GM21381 (cell line): ENCODE results near the gene GABRB1.

ENCODE experiments used
- ATAC-seq: cut with Tn5 transposase; IDR thresholded peaks from one replicate; pipeline ENCODE4 v1.9.1; 2021; ENCODE audit warnings: mild to moderate bottlenecking, moderate library complexity; ENCODE audit not compliant: unreplicated experiment

GABRB1 gene

DNA sequence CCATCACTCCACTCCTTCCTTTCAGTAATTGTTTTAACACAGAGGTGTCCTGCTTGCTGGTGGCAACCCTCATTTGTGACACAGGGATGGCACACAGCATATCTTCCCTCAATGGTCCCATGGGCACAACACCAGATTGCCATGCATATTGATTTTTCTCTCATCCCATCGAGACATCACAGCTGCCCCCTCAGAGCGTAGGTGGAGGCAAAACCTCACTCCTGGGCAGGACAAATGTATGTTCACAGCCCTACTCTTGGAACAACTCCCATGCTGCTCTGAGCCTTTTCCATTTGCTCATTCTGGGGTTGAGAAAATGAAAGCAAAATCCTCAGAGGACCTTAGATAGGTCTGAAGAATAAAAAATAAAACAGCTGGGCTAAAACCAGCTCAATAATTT lies 172.2 kb downstream of the GABRB1 start:
- ATAC-seq, result no peak

DNA sequence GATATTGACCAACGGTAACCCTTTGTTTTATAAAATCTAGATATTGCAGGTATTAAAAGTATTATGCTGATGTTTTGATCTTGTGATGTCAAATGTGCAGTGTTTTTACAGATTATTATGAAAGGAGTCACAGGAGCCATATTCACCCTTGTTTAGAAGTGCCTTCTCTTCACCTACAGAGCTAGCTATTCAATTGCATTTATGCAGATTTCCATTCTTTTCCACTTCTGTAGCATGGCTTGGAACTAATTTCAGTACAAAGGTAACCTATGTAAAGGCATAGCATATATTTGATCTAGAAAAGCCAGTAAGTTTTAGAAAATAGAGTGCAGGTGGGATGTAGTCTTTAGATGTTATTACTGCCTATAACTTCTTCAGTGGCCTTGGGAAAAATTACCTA lies 176.2 kb downstream of the GABRB1 start:
- ATAC-seq, result no peak

DNA sequence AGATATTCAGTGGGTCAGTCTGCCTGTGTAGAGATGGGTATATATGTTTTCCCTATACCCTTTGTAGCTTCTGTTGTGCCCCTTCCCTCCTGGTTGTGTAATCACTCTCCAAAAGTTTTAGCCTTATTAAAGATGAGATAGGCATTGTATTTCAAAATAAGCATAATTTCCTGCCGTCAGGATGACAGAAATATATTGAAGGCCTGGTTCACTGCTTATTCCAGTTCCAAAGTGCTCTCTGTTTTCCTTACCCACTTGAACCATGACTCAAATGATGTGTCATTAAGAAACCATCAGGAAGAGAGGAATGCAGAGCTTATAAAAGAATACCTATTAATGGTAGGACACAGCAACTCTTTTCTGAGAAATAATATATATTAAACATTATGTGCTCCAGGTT lies 178.5 kb downstream of the GABRB1 start:
- ATAC-seq, result no peak

DNA sequence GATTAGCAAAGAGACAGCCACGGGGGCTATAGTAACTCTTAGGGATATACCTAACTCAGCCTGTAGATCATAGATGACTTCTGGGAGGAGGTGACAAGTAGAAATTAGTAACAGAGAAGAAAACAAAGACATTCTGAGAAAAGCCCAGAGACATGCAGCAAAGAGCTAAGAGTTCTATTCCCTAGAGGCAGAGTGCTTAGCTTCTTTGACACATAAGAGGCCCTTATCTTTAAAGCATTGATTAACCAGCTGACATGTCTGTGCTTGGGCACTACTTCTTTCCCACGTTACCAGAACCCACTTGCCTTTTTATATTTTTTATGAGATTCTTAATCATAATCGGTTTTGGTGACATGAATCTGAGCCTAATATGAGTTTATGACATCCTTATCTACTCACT lies 179.5 kb downstream of the GABRB1 start:
- no peak for ATAC-seq

DNA sequence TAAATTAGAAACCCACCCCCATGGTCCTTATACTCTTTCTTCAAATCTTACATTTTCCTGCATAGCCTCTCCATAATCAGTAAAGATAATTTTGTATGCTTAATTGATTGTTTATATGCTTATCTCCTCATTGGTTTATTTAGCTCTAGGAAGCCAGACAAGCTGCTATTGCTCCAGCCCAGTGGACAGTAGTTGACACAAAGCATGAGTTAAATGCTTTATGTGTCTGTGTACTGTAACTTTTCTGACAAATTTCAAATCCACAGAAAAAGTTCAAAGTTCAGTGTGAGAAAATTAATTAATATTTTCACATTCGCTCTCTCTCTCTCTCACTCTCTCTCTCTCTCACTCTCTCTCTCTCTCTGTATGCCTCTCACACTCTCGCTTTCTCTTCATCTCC lies 181.7 kb downstream of the GABRB1 start:
- ATAC-seq, result no peak

DNA sequence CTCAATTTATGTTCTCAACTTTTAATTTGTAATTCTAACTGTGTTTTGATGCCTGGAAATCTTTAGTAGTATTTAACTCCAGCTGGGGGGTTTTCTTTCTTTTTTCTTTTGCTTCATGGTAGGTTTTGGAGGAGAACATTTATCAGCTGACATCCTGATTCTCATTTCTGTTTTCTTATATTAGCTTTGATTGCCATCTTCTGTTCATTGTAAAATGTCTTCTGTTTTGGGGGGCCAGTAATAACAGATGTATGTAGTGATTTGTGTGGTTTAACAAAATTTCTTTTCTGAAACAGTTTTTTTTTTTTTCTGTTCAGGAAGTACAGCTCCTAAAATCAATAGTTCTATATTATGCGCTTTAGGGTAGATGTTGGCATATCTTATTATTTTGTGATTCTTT lies 182.2 kb downstream of the GABRB1 start:
- ATAC-seq, result no peak

DNA sequence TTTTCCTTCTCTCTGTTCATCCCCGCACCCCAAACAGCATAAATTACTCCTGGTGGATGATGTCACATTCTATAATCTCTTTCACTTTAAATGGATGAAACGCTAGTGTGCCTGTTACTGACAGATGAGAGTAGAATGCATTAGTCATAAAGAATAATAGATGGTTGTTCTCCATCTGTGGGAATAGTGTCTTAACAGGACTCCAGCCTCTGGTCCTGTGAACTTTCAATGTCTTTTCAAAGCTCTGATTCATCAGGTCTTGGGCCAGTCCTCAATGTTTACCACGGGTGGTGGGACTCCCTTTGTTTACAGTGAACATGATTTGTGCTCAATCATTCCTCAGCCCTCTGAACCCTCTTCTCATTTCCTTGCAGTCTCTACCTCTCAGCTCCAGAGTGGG lies 182.6 kb downstream of the GABRB1 start:
- no peak for ATAC-seq

DNA sequence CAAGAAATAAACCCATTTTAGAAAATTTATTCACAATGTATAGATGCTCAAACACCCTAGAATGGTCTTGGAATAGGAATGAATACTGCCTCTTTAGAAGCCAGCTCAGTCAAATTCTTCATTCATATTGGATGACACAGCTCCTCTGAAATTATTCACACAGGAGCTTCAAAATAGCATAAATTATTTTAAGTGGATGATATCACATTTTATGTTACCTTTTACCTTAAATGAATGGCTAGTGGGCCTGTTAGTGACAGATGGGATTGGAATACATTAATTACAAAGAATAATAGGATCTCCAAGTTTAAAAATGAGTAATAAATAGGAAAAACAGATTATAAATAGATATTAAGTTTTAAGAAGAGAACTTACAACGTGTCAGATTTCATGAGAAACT lies 184.4 kb downstream of the GABRB1 start:
- no peak for ATAC-seq

DNA sequence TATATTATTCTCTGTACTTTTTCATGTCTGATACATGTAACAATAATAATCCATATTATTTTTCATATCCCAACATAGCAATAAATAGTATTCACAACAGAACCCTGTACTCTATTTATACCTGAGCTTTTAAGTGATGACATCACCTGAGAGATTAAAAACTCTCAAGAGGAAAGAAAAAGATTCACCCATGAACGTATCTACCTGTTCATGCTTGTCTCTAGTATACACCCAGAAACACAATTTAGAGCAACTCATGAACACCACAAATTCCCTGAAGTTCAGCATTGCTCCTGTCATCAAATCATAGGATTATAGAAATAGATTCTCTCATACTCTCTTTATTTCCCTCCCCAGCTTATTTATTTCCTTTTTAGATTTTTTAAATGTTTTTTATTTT lies 185.9 kb downstream of the GABRB1 start:
- no peak for ATAC-seq

DNA sequence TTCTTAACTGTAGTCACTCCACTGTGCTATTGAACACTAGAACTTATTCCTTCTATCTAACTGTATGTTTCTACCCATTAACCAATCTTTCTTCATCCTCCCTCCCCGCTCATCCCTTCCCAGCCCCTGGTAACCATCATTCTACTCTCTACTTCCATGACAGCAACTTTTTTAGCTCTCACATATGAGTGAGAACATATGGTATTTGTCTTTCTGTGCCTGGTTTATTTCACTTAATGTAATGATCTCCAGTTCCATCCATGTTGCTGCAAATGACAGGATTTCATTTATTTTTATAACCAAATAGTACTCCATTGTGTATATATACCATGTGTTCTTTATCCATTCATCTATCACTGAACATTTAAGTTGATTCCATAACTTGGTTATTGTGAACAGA lies 186.5 kb downstream of the GABRB1 start:
- no peak for ATAC-seq

DNA sequence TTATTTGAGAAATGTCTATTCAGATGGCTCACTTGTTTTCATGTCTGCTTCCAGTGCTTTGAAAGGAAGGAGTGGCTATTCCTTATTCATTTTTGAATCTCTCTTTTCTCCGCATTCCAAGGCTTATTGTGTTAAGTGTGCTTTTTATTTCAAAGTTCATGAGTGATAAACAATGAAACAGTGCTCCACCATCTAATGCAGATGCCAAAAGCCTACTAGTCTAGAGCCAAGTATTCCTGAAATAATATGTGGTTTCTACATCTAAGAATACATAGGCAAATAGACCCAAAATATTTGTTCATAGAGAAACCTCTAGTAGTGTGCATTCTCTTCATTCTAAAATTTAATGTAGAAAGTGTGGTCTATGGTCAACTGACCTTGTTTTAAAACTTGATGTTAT lies 187.3 kb downstream of the GABRB1 start:
- no peak for ATAC-seq

DNA sequence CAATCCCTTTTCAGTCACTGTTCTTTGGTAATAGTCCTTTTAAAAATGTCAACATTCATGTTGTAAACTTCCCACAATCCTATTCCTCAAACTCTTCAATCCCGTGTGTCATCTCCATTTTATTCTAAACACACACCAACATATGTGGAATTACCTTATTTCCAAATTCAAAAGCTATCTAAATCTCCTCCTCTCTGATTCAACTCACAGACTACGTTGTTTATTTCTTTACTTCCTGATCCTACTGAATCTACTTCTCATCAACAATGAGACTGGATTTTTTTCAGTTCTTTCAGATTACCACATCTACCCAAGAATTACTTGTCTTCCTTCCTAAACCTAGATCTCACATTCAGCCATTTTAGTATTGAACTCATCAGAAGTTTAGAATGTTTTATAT lies 188.2 kb downstream of the GABRB1 start:
- ATAC-seq, result no peak

DNA sequence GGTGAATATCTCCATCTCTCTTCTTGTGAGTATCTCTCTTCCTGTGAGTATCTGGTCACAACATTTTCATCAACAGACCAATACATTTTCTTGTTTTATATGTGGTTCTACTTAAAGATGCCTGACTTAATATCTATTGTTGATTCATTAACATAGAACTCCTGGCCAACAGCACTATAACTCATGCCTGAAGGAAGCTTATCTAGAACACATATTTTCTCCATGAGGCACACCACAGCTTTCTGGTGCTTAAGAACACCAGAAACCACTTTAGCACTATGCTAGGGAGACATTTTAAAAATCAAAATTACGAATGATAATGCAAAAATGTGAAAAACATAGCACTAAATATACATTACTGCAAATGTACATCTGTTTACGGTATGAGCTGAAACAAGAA lies 190.4 kb downstream of the GABRB1 start:
- no peak for ATAC-seq

DNA sequence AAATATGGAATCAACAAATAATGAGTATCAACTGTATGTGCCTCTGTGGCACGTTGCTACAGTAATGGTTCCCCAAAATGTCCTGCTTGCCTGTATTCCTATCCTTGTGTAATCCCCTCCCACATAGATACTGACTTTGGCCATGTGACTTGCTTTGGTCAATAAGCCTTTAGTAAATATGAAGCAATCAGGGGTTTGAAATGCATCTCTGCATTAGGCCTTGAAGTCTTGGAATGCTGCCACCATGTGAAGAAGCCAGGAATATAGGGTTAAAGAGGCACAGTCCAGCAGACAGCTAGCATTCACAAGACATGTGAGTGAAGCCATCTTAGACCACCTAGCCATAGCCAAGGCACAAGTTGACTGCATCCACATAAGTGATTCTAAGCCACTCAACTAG lies 190.9 kb downstream of the GABRB1 start:
- ATAC-seq, result no peak

DNA sequence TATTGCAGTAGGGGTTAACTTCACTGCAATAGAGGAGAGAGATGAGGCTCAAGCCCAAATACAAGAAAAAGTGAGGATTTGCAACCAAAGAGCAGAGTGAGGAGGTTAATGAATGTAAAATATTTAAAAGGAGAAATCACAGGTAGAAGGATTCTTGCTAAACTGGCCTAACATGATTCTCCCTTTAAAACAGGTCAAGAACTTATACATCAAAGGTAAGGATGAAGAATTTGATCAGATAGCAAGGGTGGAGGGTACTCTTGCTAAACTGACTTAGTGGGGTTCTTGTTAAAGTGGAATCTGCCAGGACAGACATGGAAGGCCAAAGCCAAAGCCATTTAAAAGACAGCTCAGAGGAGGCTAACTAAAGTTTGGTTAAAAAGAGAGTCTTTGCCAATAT lies 193.0 kb downstream of the GABRB1 start:
- no peak for ATAC-seq

DNA sequence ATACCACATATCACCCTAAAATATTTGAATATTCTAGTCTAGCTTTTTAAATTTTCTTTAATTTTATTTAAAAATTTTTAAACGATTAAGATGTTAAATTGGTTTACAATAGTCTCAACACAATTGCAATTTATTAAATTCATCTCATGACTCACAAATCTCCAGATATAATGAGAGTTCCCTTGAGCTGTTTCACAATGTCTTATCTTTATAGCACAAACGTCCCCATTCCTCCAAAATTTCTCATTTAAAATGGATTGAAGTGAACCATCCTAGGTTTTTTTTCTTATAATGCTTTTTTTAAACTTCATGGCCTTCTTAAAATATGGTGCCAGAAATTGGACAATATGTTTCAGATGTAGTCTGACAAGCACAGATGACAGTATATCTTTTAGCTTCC lies 204.4 kb downstream of the GABRB1 start:
- no peak for ATAC-seq

DNA sequence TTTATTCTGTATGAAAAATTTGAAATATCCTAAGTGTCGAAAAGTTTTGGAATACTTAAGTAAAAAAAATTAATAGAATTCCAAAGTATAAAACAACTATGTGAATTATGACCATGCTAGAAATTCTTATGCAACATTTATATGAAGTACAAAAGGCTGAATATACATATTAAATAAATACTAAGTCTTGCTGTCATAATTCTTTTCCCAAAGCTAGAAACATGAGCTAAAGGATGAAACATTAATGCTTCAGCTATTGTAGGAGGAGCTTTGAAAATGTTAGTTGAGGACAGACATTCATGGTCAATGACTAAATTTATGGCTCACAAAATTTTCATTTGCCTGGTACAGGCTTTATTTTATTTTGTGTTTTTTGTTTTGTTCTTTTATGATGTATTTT lies 207.3 kb downstream of the GABRB1 start:
- no peak for ATAC-seq

DNA sequence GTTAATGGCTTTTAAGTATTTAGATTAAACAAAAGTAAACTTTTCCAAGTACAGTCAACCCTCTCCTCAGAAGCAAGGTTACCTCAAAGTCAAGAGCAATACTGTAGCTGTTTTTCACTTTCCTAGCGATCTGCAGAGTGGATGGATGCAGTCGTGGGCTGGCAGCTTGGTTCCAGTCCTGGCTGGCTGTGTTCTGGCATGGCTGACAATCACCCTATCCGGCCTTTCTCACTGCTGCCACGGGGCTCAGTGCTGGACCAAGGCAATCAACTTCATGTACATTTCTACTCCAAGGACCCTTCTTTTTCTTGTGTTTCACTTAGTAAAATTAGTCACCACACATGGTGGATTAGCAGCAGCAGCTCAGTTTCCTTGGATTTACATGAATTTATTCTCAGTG lies 208.3 kb downstream of the GABRB1 start:
- no peak for ATAC-seq

DNA sequence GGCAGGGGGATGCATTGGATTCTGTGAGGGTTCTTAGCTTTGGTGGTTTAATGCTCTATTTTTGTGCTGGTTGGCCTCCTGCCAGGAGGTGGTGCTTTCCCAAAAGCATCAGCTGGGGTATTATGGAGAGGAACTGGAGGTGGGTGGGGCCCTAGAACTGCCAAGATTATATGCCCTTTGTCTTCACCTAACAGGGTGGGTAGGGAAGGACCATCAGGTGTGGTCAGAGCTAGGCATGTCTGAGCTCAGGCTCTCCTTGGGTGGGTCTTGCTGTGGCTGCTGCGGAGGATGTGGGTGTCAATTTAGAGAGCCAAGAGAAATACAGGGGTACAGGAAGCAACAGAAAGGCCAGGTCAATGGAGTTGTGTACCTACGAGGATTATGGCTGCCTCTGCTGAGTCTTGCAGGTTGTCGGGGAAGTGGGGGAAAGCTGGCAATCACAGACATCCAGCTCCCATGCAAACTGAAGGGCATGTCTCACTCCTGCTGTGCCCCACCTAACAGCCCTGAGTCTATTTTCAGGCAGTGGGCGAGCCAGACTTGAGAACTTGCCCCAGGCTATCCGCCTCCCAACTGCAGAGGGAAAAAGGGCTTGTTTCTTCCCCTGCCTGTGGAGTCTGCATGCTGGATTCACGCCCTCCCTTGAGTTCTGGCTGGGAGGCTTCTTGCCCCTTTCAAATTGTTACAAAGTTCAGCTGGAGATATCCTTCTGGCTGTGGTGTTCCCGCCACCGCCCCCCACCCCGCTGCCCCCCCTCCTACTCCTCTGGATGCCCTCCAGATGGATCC lies 220.2 kb downstream of the GABRB1 start:
- no peak for ATAC-seq

DNA sequence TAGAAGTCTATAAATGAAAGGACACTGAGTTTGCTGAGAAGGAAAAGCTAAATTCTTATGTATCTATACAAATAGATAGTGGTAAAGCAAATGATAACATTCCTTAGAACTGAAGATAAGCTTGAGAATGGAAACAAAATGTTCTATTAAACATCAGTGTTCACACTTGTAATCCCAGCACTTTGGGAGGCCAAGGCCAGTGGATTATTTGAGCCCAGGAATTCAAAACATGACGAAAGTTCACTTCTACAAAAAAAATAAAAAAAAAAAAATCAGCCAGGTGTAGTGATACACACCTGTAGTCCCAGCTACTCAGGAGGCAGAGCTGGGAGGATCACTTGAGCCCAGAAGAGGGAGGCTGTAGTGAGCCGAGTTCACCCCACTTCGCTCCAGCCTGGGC lies 232.4 kb downstream of the GABRB1 start:
- ATAC-seq, result no peak

DNA sequence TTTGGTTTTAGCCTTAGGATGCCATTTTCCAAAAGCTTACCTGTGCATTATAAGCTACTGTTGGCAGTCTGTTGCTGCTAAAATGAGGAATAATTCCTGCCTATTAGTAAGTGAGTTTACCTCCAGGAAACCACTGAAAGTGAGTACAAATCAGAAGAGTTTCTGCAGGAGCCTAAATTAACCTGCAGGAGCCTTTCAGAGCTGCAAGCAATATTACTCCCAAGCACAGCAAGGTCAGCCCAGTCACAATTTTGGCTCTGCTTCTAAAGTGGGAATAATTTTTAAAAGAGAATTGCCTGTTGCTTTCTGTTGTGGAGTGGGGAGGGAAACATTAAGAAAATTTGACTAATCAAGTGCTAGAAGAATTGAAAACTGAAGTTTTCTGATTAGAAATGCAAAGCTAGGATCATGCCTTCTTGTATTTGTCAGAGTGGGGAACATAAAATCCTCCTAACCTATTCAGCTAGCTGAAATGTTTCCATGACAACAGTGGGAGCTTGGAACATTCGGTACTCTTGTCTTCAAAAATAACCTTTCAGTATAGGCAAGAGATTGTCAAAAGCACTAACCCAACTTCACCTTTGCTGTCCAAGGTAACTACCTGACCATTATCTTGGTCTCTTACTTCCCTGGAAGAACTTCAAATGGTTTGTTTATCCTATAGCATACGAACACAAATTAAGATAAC lies 239.0 kb downstream of the GABRB1 start:
- no peak for ATAC-seq

DNA sequence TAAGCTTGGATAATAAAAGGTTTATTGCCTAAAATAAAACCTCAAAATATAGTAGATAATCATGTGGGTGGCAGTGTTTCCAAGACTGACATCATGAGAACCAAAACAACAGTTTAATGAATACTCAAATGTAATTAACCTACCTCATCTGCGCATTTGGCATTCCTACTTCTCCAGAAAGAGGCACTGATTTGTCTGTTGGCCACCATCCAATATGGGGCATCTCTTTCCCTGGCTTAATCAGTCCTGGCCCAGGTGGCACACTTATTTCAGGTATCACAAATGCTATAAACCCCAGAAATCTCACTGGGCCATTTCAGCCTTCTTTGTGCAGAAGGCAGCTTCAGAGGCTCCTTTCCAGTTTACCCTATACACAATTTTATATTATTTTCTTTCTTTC lies 239.9 kb downstream of the GABRB1 start:
- ATAC-seq, result no peak

DNA sequence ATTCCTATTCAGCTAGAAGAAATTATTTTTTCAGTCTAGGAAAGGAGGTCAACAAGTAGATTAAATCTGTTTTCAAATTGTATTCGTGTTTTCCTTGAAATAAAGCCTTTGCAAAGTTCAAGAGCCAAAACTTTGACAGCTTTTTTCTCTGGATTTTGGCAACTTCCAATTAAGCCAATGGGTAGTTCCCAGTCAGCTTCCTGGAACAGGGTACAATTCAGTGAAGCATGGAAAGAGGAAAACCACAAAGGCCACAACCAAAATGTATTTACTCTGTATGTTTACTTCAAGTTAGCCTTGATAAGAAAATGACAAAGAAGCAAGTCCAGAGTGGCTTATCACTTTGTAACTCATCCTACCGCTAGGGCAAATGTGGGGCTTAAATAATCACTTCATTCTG lies 243.5 kb downstream of the GABRB1 start:
- ATAC-seq, result no peak
